Measurements from ENCODE around the gene TSPAN32.

- TF ChIP-seq CTCF (IDR thresholded peaks at IDR 0.05; ENCODE audit: low read depth, low read length) (no peak), EZH2phosphoT487 (IDR thresholded peaks at IDR 0.05; ENCODE audit: low read depth) (no peak)
Observed at GRCh38 chr11:2300936-2301630, 730 bp upstream of the TSPAN32 start.

Measured in OCI-LY3 (cell line).